NOMO-1 treated with dmso at 0.1 percent for 144 hours (cell line): ENCODE measurements around the gene CYTH2.
"Not testable (repeated sequence)": the region's sequence is repeated elsewhere in the genome, so short reads cannot be mapped to it uniquely, and the experiment has no call there.

Experiments used
- DNase-seq: peaks from one replicate; lab custom pipeline; 2025; ENCODE audit not compliant: unreplicated experiment; lab: John Stamatoyannopoulos, UW

Gene CYTH2

GRCh38 chr19:48477067-48477685 is 8.0 kb downstream of the CYTH2 start:
- no peak for DNase-seq

GRCh38 chr19:48477698-48478338 is 8.6 kb downstream of the CYTH2 start:
- no peak for DNase-seq

- DNase-seq, result no peak
Observed at GRCh38 chr19:48478339-48479256, 9.4 kb downstream of the CYTH2 start.

GRCh38 chr19:48479686-48480085 is 10.5 kb downstream of the CYTH2 start:
- no peak for DNase-seq

- DNase-seq, result no peak
Observed at GRCh38 chr19:48480183-48480557, 11.0 kb downstream of the CYTH2 start.

- DNase-seq, result no peak
Observed at GRCh38 chr19:48480558-48481500, 11.7 kb downstream of the CYTH2 start.

- DNase-seq, result no peak
Observed at GRCh38 chr19:48481846-48482639, 12.9 kb downstream of the CYTH2 start.

- no peak for DNase-seq
Observed at GRCh38 chr19:48483301-48483700, 14.1 kb downstream of the CYTH2 start.

GRCh38 chr19:48484247-48484893 is 15.2 kb downstream of the CYTH2 start:
- DNase-seq, result no peak

GRCh38 chr19:48484931-48485612 is 15.9 kb downstream of the CYTH2 start:
- DNase-seq, result no peak

- not testable (repeated sequence) for DNase-seq
Observed at GRCh38 chr19:48486706-48487105, 17.5 kb downstream of the CYTH2 start.

- no peak for DNase-seq
Observed at GRCh38 chr19:48487544-48487943, 18.4 kb downstream of the CYTH2 start.

- no peak for DNase-seq
Observed at GRCh38 chr19:48487948-48488347, 18.8 kb downstream of the CYTH2 start.

GRCh38 chr19:48488478-48488877 is 19.3 kb downstream of the CYTH2 start:
- DNase-seq, result not testable (repeated sequence)

GRCh38 chr19:48489608-48490216 is 20.5 kb downstream of the CYTH2 start:
- DNase-seq, result peak; percentile 55

GRCh38 chr19:48490981-48491792 is 22.0 kb downstream of the CYTH2 start:
- DNase-seq, result no peak

- DNase-seq, result no peak
Observed at GRCh38 chr19:48491793-48492123, 22.6 kb downstream of the CYTH2 start.
